ENCODE data around the gene TMEM242.
"Not testable (repeated sequence)": the region's sequence is repeated elsewhere in the genome, so short reads cannot be mapped to it uniquely, and the experiment has no call there.

The TMEM242 gene

DNA sequence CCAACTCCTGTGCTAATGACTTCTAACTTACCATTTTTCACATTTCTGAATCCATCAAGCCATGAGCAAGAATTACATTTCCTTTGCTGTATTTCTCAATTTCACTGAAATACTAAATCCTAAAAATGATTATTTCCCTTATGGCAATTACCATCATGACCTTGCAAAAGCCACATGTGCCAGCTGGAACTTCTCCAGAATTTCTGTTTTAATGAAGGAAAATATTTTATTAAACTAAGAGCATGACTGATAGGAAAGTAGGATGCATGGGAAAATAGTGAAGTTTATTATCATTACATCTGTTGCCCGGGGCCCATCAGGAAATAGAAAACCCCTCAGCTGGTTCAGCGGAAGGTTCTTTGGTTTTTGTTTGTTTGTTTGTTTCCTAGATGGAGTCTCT lies 14.4 kb upstream of the TMEM242 start:
- no peaks in the 10 kb centered on the region for H3K36me3 ChIP-seq (ENCODE audit: control insufficient read depth, insufficient read depth, low read length, severe bottlenecking)
- DNase-seq (ENCODE audit: low read depth): no peak
- no peak overlapping the region for H3K4me3 ChIP-seq (ENCODE audit: low read length)

DNA sequence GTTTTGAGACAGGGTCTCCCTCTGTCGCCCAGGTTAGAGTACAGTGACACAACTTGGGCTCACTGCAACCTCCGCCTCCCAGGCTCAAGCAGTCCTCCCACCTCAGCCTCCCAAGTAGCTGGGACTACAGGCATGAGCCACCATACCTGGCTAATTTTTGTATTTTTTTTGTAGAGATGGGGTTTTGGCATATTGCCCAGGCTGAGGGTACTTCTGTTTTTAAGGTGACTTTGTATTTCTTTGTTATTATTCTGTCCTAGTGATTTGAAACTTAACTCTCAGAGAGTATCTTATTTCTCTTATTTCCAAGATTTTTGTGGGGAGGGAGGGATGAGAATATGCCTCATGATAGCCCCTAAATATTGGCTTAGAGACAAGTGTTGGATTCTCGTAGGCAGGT lies 14.0 kb upstream of the TMEM242 start:
- not testable (repeated sequence) for H3K4me1 ChIP-seq (ENCODE audit: control insufficient read depth, insufficient read depth, low read length); H3K9me3 ChIP-seq (ENCODE audit: control insufficient read depth, low read length); H3K36me3 ChIP-seq (ENCODE audit: control insufficient read depth, insufficient read depth, low read length, severe bottlenecking); DNase-seq (ENCODE audit: low read depth); H3K4me3 ChIP-seq (ENCODE audit: low read length); H3K9ac ChIP-seq (ENCODE audit: low read length)
- H3K27me3 ChIP-seq (replicated peaks; ENCODE audit: control insufficient read depth, insufficient read depth, low read length): peaks cover 21% of the 10 kb centered on the region

More for the DNA sequence above, 14.4 kb upstream of the TMEM242 start:
- H3K9ac ChIP-seq (ENCODE audit: low read length): no peak overlapping the region
- peaks cover 6% of the 10 kb centered on the region for H3K9me3 ChIP-seq (ENCODE audit: control insufficient read depth, low read length)
- H3K4me1 ChIP-seq (ENCODE audit: control insufficient read depth, insufficient read depth, low read length): no peaks in the 10 kb centered on the region
- H3K27me3 ChIP-seq (replicated peaks; ENCODE audit: control insufficient read depth, insufficient read depth, low read length): peaks cover 16% of the 10 kb centered on the region

- Histone ChIP-seq H3K27me3 (replicated peaks; ENCODE audit: control insufficient read depth, insufficient read depth, low read length) (peaks cover 27% of the 10 kb centered on the region), H3K9ac (ENCODE audit: low read length) (no peak overlapping the region), H3K4me3 (ENCODE audit: low read length) (no peak overlapping the region), H3K9me3 (ENCODE audit: control insufficient read depth, low read length) (peaks cover 6% of the 10 kb centered on the region), H3K4me1 (ENCODE audit: control insufficient read depth, insufficient read depth, low read length) (no peaks in the 10 kb centered on the region), H3K36me3 (ENCODE audit: control insufficient read depth, insufficient read depth, low read length, severe bottlenecking) (no peaks in the 10 kb centered on the region)
- DNase-seq (ENCODE audit: low read depth): peak; percentile 13
Measured at GRCh38 chr6:157335829-157336228, 12.5 kb upstream of the TMEM242 start.

- no peak for DNase-seq (ENCODE audit: low read depth)
- H3K4me3 ChIP-seq (ENCODE audit: low read length): no peak overlapping the region
- H3K27me3 ChIP-seq (replicated peaks; ENCODE audit: control insufficient read depth, insufficient read depth, low read length): peaks cover 19% of the 10 kb centered on the region
Measured at GRCh38 chr6:157333956-157334355, 10.6 kb upstream of the TMEM242 start.

GRCh38 chr6:157333537-157333936 lies 10.2 kb upstream of the TMEM242 start:
- Histone ChIP-seq H3K4me1 (ENCODE audit: control insufficient read depth, insufficient read depth, low read length) (no peaks in the 10 kb centered on the region), H3K9ac (ENCODE audit: low read length) (no peak overlapping the region), H3K9me3 (ENCODE audit: control insufficient read depth, low read length) (no peaks in the 10 kb centered on the region), H3K27me3 (replicated peaks; ENCODE audit: control insufficient read depth, insufficient read depth, low read length) (peaks cover 19% of the 10 kb centered on the region), H3K36me3 (ENCODE audit: control insufficient read depth, insufficient read depth, low read length, severe bottlenecking) (no peaks in the 10 kb centered on the region), H3K4me3 (ENCODE audit: low read length) (no peak overlapping the region)
- DNase-seq (ENCODE audit: low read depth): no peak

More at GRCh38 chr6:157333956-157334355, 10.6 kb upstream of the TMEM242 start:
- Histone ChIP-seq H3K9me3 (ENCODE audit: control insufficient read depth, low read length) (peaks cover 1% of the 10 kb centered on the region), H3K9ac (ENCODE audit: low read length) (no peak overlapping the region), H3K36me3 (ENCODE audit: control insufficient read depth, insufficient read depth, low read length, severe bottlenecking) (no peaks in the 10 kb centered on the region), H3K4me1 (ENCODE audit: control insufficient read depth, insufficient read depth, low read length) (no peaks in the 10 kb centered on the region)

DNA sequence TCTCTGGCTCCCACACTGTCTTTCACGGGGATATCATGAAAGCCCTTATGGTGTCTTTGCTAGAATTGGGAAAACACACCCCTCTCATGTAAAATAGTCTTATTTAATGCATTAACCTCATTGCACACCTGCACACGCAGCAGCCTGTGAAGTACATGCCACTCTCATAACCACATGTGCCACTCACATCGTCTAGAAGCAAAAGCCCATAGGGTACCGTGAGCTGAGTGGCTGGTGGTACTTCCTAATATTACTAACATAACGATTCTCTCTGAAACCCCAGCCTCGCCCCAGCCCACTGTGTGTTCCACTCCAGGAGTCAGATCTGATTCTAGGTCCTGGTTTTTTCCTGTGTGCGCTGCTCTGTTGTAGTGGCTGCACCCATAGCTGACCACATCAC lies 9.5 kb upstream of the TMEM242 start:
- no peak overlapping the region for H3K4me3 ChIP-seq (ENCODE audit: low read length)
- H3K9ac ChIP-seq (ENCODE audit: low read length): no peak overlapping the region
- no peaks in the 10 kb centered on the region for H3K36me3 ChIP-seq (ENCODE audit: control insufficient read depth, insufficient read depth, low read length, severe bottlenecking)
- DNase-seq (ENCODE audit: low read depth): no peak
- peaks cover 19% of the 10 kb centered on the region for H3K27me3 ChIP-seq (replicated peaks; ENCODE audit: control insufficient read depth, insufficient read depth, low read length)
- no peaks in the 10 kb centered on the region for H3K9me3 ChIP-seq (ENCODE audit: control insufficient read depth, low read length)
- no peaks in the 10 kb centered on the region for H3K4me1 ChIP-seq (ENCODE audit: control insufficient read depth, insufficient read depth, low read length)

GRCh38 chr6:157330831-157331230 lies 7.5 kb upstream of the TMEM242 start:
- Histone ChIP-seq H3K27me3 (replicated peaks; ENCODE audit: control insufficient read depth, insufficient read depth, low read length) (peaks cover 16% of the 10 kb centered on the region), H3K4me3 (ENCODE audit: low read length) (no peak overlapping the region), H3K9ac (ENCODE audit: low read length) (no peak overlapping the region), H3K4me1 (ENCODE audit: control insufficient read depth, insufficient read depth, low read length) (no peaks in the 10 kb centered on the region), H3K36me3 (ENCODE audit: control insufficient read depth, insufficient read depth, low read length, severe bottlenecking) (no peaks in the 10 kb centered on the region), H3K9me3 (ENCODE audit: control insufficient read depth, low read length) (no peaks in the 10 kb centered on the region)
- no peak for DNase-seq (ENCODE audit: low read depth)

GRCh38 chr6:157329829-157330228 lies 6.5 kb upstream of the TMEM242 start:
- H3K36me3 ChIP-seq (ENCODE audit: control insufficient read depth, insufficient read depth, low read length, severe bottlenecking): no peaks in the 10 kb centered on the region
- no peak overlapping the region for H3K4me3 ChIP-seq (ENCODE audit: low read length)
- no peak overlapping the region for H3K9ac ChIP-seq (ENCODE audit: low read length)
- DNase-seq (ENCODE audit: low read depth): no peak
- peaks cover 16% of the 10 kb centered on the region for H3K27me3 ChIP-seq (replicated peaks; ENCODE audit: control insufficient read depth, insufficient read depth, low read length)
- H3K4me1 ChIP-seq (ENCODE audit: control insufficient read depth, insufficient read depth, low read length): no peaks in the 10 kb centered on the region
- no peaks in the 10 kb centered on the region for H3K9me3 ChIP-seq (ENCODE audit: control insufficient read depth, low read length)

GRCh38 chr6:157328108-157328692 lies 4.9 kb upstream of the TMEM242 start:
- DNase-seq (ENCODE audit: low read depth): no peak
- no peaks in the 10 kb centered on the region for H3K9me3 ChIP-seq (ENCODE audit: control insufficient read depth, low read length)
- peaks cover 16% of the 10 kb centered on the region for H3K27me3 ChIP-seq (replicated peaks; ENCODE audit: control insufficient read depth, insufficient read depth, low read length)
- H3K4me1 ChIP-seq (ENCODE audit: control insufficient read depth, insufficient read depth, low read length): peaks cover 5% of the 10 kb centered on the region
- H3K4me3 ChIP-seq (ENCODE audit: low read length): no peak overlapping the region
- no peak overlapping the region for H3K9ac ChIP-seq (ENCODE audit: low read length)
- no peaks in the 10 kb centered on the region for H3K36me3 ChIP-seq (ENCODE audit: control insufficient read depth, insufficient read depth, low read length, severe bottlenecking)

- Histone ChIP-seq H3K36me3 (ENCODE audit: control insufficient read depth, insufficient read depth, low read length, severe bottlenecking) (no peaks in the 10 kb centered on the region), H3K9ac (ENCODE audit: low read length) (no peak overlapping the region), H3K4me3 (ENCODE audit: low read length) (no peak overlapping the region), H3K9me3 (ENCODE audit: control insufficient read depth, low read length) (no peaks in the 10 kb centered on the region), H3K27me3 (replicated peaks; ENCODE audit: control insufficient read depth, insufficient read depth, low read length) (peaks cover 4% of the 10 kb centered on the region), H3K4me1 (ENCODE audit: control insufficient read depth, insufficient read depth, low read length) (peaks cover 9% of the 10 kb centered on the region)
- no peak for DNase-seq (ENCODE audit: low read depth)
Measured at GRCh38 chr6:157326979-157327378, 3.7 kb upstream of the TMEM242 start.

DNA sequence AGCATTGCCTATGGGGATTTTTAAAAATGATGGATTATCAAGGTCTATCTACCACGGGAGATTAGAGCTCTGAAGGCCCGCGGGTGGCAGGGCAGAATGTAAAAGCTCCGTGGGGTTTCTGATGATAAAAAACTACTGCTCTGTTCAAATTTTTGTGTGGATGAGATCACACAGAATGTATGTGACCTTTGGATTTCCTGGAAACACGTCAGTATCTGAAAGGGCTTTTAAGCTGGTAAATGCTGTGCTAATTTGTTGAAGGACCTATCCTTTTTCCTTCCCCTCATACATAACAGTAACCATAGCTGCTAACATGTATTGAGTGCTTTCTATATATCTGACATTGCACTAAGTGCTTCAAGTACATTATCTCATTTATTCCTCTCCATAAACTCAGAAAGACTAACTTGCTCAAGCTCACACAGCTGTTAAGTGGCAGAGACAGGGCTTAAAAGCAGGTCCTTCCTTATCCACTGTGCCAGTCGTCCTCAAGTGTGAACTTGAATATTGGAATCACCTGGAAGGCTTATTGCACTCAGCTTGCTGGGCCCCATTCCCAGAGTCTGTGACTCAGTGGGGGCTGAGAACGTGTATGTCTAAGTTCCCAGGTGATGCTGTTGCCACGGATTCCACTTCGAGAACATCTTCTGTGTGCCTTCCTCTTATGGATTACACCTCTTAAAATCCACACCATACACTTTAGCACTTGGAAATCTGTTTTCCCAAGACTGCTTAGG lies 1.9 kb upstream of the TMEM242 start:
- Histone ChIP-seq H3K27me3 (replicated peaks; ENCODE audit: control insufficient read depth, insufficient read depth, low read length) (no peaks in the 10 kb centered on the region), H3K4me1 (ENCODE audit: control insufficient read depth, insufficient read depth, low read length) (peaks cover 9% of the 10 kb centered on the region), H3K9ac (ENCODE audit: low read length) (no peak overlapping the region), H3K36me3 (ENCODE audit: control insufficient read depth, insufficient read depth, low read length, severe bottlenecking) (no peaks in the 10 kb centered on the region), H3K9me3 (ENCODE audit: control insufficient read depth, low read length) (no peaks in the 10 kb centered on the region), H3K4me3 (ENCODE audit: low read length) (no peak overlapping the region)
- no peak for DNase-seq (ENCODE audit: low read depth)

DNA sequence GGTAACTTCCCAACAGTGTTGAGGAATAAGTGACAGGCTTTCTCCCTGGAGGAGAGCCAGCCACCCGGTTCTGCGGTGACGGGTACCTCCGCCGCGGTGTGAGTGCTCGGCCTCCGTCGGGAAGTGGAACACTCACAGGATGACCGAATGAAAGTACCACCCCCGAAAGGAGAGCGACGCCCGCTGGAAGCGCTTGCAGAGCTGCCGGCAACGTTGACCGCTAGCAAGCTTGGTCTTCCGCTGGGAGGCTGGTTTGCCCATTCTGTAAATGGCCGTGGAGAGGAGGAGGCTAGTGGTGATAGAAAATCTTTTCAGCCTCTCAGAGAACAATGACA lies 614 bp upstream of the TMEM242 start:
- DNase-seq (ENCODE audit: low read depth): peak; percentile 85
- Histone ChIP-seq H3K36me3 (ENCODE audit: control insufficient read depth, insufficient read depth, low read length, severe bottlenecking) (peaks cover under 1% of the 10 kb centered on the region), H3K9me3 (ENCODE audit: control insufficient read depth, low read length) (no peaks in the 10 kb centered on the region), H3K9ac (ENCODE audit: low read length) (peak overlapping the region; percentile 94), H3K4me3 (ENCODE audit: low read length) (peak overlapping the region; percentile 97), H3K4me1 (ENCODE audit: control insufficient read depth, insufficient read depth, low read length) (peaks cover 9% of the 10 kb centered on the region), H3K27me3 (replicated peaks; ENCODE audit: control insufficient read depth, insufficient read depth, low read length) (no peaks in the 10 kb centered on the region)

All from adipocyte (in vitro differentiated cells).